Raji (cell line): ENCODE measurements around the gene ZNF441.

ENCODE experiments used
- POLR2A ChIP-seq: IDR thresholded peaks from 2 replicates; pipeline ENCODE4 v1.6.1; 2011; ENCODE audit warnings: low read depth, low read length, control low read depth; ENCODE audit not compliant: insufficient read depth

Gene ZNF441

GRCh38 chr19:11766597-11767591, at the start of gene ZNF441:
Gene ZNF441 (plus strand): TSS chr19:11767000. CDS start chr19:11767194, 194 bp downstream.
- peak; percentile 73 for TF ChIP-seq POLR2A

GRCh38 chr19:11721681-11722080, 45.1 kb upstream of the ZNF441 start:
- no peak for TF ChIP-seq POLR2A

GRCh38 chr19:11722414-11722813, 44.4 kb upstream of the ZNF441 start:
- no peak for TF ChIP-seq POLR2A

- no peak for TF ChIP-seq POLR2A
These were observed 37.2 kb upstream of the ZNF441 start for GRCh38 chr19:11729586-11729985.

GRCh38 chr19:11735375-11735774, 31.4 kb upstream of the ZNF441 start:
- no peak for TF ChIP-seq POLR2A

- TF ChIP-seq POLR2A: no peak
These were observed 30.1 kb upstream of the ZNF441 start for GRCh38 chr19:11736696-11737095.

GRCh38 chr19:11737964-11738745, 28.6 kb upstream of the ZNF441 start:
- TF ChIP-seq POLR2A: no peak

GRCh38 chr19:11738746-11739620, 27.8 kb upstream of the ZNF441 start, which contains the start of gene ZNF823:
Gene ZNF823 (minus strand): TSS chr19:11738946. CDS start chr19:11738819, 127 bp downstream.
- peak; percentile 86 for TF ChIP-seq POLR2A

GRCh38 chr19:11745869-11746268, 20.9 kb upstream of the ZNF441 start:
- no peak for TF ChIP-seq POLR2A

- no peak for TF ChIP-seq POLR2A
These were observed 19.5 kb upstream of the ZNF441 start for GRCh38 chr19:11747277-11747676.

- TF ChIP-seq POLR2A: no peak
These were observed 17.0 kb upstream of the ZNF441 start for GRCh38 chr19:11749751-11750150.

- TF ChIP-seq POLR2A: no peak
These were observed 14.5 kb upstream of the ZNF441 start for GRCh38 chr19:11752244-11752736.

GRCh38 chr19:11754663-11755062, 12.1 kb upstream of the ZNF441 start:
- no peak for TF ChIP-seq POLR2A

- TF ChIP-seq POLR2A: no peak
These were observed 9.8 kb upstream of the ZNF441 start for GRCh38 chr19:11756965-11757364.

GRCh38 chr19:11759805-11760204, 7.0 kb upstream of the ZNF441 start:
- TF ChIP-seq POLR2A: no peak

GRCh38 chr19:11763117-11763516, 3.7 kb upstream of the ZNF441 start:
- TF ChIP-seq POLR2A: no peak
